ES-I3 (cell line): ENCODE data around the gene POLD3.
"Not testable (repeated sequence)": the region's sequence is repeated elsewhere in the genome, so short reads cannot be mapped to it uniquely, and the experiment has no call there.

Experiments used
- H3K36me3 ChIP-seq: 2 replicates; pipeline ENCODE4 v1.6.1; 2013; ENCODE audit warnings: mild to moderate bottlenecking, low read length, control low read depth, moderate library complexity; ENCODE audit not compliant: insufficient read depth
- H3K4me1 ChIP-seq: 2 replicates; pipeline ENCODE4 v1.6.1; 2013; ENCODE audit warnings: mild to moderate bottlenecking, control low read depth, low read length; ENCODE audit not compliant: insufficient read depth
- H3K9ac ChIP-seq: 2 replicates; pipeline ENCODE4 v1.6.1; 2013; ENCODE audit warnings: low read depth, mild to moderate bottlenecking, low read length, moderate library complexity
- H3K9me3 ChIP-seq: 2 replicates; pipeline ENCODE4 v1.6.1; 2013; ENCODE audit warnings: mild to moderate bottlenecking, low read length, moderate library complexity; ENCODE audit not compliant: control insufficient read depth, insufficient read depth

Gene POLD3

DNA sequence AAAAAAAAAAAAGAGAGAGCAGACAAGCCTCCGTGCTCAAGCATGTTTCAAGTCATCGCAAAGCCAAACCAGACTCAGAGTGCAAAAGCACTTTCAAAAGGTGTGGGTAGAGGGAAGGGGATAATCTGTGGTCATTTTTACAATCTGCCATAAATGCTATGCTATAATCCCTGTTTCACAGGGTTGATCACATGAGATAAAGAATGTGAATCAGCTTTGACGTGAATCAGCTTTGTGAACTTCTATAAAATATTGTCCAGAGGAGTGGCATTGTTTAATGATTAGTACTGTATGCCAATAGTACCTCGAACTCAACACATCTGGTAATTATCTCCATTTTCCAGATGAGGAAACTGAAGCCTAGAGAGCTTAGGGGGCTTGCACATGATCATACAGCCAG lies 20.0 kb upstream of the POLD3 start:
- no peaks in the 10 kb centered on the region for H3K36me3 ChIP-seq
- no peaks in the 10 kb centered on the region for H3K9me3 ChIP-seq
- H3K4me1 ChIP-seq, result no peaks in the 10 kb centered on the region
- no peak overlapping the region for H3K9ac ChIP-seq

DNA sequence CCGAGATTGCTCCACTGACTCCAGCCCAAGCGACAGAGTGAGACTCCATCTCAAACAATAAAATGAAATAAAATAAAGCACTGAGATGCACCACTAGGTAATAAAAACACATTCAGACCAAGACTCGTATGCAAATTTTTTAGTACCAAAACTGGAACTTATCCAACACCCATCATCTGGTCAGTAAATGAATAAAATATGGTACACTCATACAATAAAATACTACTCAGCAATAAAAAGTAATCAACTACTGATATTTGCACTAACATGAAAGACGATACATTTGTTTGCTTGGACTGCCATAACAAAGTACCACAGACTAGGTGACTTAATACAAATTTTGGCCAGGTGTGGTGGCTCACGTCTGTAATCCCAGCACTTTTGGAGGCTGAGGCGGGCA lies 17.8 kb upstream of the POLD3 start:
- Histone ChIP-seq H3K9me3 (no peaks in the 10 kb centered on the region), H3K9ac (no peak overlapping the region), H3K36me3 (no peaks in the 10 kb centered on the region), H3K4me1 (no peaks in the 10 kb centered on the region)

- Histone ChIP-seq H3K9ac (no peak overlapping the region), H3K4me1 (no peaks in the 10 kb centered on the region), H3K9me3 (no peaks in the 10 kb centered on the region), H3K36me3 (no peaks in the 10 kb centered on the region)
These were observed 16.4 kb upstream of the POLD3 start for GRCh38 chr11:74575999-74576398.

DNA sequence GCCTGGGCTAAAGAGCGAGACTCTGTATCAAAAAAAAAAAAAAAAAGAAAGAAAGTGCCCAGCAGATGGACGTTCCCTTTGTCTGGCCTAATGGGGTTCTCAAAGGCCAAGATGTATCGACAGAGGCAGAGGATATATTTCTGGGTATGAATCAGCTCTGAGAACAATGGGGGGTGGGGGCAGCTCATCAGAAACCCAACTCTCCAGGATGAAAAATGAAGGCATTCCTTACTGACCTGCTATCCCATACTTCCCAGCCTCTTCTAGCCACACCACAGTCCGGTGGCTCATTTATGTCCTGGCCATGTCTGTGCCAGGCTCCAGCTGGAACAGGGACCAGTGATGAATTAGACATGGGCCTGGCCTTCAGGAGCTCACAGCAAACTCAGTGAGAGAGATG lies 15.2 kb upstream of the POLD3 start:
- Histone ChIP-seq H3K36me3 (no peaks in the 10 kb centered on the region), H3K9ac (no peak overlapping the region), H3K4me1 (no peaks in the 10 kb centered on the region), H3K9me3 (no peaks in the 10 kb centered on the region)

DNA sequence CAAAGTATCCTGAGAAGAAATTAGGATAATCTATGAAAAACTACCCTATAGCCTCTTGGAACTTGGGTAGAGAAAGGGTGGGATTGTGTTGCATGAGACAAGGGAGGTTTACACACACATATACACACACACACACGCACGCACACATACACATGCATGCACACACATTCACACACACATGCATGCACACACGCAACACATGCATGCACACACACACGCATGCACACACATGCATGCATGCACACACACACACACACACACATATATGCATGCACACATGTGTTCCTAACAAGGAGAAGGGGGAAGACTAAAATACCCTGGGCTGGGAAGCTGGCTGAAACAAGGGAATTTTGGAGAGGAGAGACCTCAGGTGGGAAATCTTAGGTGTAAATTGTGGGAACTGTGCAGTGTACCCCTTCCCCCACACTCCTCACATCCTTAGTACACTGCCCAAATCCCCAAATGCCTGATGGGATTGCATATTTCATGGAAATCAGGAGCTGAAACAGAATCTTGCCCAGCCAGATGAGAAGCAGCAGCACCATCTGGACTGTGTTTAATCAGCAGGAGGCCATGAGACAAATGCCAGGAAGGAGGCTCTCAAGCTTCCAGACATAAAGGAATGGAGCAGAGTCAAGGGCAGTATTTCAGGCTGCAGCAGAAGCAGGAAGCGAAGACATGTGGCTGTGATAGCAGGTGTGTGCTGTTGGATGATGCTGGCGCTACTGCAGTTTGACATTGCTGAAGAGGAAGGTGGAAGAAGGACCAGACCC lies 14.6 kb upstream of the POLD3 start:
- H3K36me3 ChIP-seq, result no peaks in the 10 kb centered on the region
- H3K9me3 ChIP-seq, result no peaks in the 10 kb centered on the region
- H3K4me1 ChIP-seq, result no peaks in the 10 kb centered on the region
- no peak overlapping the region for H3K9ac ChIP-seq

DNA sequence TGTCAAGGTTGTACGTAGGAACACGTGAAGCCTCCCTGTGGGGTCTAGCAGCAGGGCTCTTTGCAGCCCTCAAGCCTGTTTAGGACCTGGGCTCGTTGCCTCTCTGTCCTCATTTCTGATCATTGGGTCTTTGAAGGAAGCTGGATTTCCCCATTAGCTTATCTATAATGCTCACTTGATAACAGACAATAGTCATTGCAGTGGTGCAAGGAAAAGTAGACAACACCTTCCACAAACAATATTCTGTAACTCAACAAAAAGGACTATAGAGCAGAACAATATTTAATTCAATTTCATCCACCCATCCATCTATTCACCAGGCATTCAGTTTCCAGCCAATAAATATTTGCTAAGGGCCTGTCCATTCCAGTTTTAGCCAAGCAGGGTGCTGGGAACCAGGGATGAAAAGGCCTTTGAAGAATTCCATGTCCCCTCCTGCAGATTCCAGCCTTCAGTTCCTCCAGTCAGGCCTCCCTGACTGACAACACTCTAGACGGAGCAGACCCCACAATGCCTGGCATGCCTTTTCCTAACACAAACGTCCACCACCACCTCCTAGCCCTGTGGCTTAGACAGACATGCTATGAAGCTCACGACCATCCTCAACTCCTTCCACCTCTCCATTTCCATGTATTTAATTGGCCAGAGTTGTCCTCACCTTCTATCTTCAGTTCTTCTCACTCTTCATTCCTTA lies 12.7 kb upstream of the POLD3 start:
- no peaks in the 10 kb centered on the region for H3K9me3 ChIP-seq
- H3K4me1 ChIP-seq, result no peaks in the 10 kb centered on the region
- no peak overlapping the region for H3K9ac ChIP-seq
- H3K36me3 ChIP-seq, result no peaks in the 10 kb centered on the region

GRCh38 chr11:74581954-74582547 lies 10.3 kb upstream of the POLD3 start:
- Histone ChIP-seq H3K4me1 (no peaks in the 10 kb centered on the region), H3K9me3 (no peaks in the 10 kb centered on the region), H3K9ac (no peak overlapping the region), H3K36me3 (no peaks in the 10 kb centered on the region)

DNA sequence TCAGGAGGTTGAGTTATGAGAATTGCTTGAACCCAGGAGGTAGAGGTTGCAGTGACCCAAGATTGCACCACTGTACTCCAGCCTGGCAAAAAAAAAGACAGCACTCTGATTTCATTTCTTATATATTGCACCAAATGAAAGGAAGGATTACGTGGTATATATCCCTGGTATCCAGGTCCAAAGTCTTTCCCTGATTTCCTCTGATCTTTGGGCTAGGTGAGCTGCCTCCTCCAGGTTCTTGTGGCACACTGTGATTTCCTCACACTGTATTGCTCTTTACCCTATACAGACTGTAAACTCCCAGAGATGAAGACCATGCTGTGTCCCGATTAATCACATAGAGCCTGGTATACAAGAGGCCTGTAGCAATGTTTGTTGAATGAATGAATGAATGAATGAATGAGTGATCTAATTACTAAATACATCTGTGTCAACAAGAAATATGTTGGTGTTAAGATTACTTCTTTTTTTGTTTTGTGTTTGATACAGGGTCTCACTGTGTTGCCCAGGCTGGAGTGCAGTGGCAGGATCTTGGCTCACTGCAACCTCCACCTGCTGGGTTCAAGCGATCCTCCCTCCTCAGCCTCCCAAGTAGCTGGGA lies 9.3 kb upstream of the POLD3 start:
- no peaks in the 10 kb centered on the region for H3K9me3 ChIP-seq

DNA sequence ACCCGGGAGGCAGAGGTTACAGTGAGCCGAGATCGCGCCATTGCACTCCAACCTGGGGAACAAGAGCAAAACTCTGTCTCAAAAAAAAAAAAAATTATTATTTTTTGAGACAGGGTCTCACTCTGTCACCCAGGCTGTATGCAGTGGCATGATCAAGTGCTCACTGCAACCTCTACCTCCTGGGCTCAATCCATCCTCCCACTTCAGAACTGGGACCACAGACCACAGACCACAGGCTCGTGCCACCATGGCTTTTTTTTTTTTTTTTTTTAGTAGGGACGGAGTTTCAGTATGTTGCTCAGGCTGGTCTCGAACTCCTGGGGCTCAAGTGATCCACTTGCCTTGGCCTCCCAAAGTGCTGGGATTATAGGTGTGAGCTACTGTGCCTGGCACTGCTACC lies 1.9 kb upstream of the POLD3 start:
- H3K4me1 ChIP-seq, H3K36me3 ChIP-seq, H3K9me3 ChIP-seq, H3K9ac ChIP-seq: not testable (repeated sequence)

More for the DNA sequence above, 9.3 kb upstream of the POLD3 start:
- no peaks in the 10 kb centered on the region for H3K36me3 ChIP-seq
- no peak overlapping the region for H3K9ac ChIP-seq
- no peaks in the 10 kb centered on the region for H3K4me1 ChIP-seq

DNA sequence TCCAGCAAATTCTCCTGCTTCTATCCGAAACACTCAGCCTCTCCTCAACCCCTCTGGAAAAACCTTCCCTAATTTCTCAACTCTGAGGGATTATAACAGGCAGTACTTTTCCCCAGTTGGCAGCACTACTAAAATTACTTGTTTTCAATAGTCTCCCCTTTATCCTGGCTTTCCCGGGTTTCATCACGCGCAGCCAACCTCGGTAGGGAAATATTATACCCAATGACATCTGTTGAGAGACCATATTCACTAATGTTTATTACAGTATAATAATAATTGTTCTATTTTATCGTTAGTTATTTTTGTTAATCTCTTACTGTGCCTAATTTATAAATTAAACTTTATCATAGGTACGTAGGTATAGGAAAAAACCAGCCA lies 330 bp upstream of the POLD3 start:
- Histone ChIP-seq H3K4me1 (no peaks in the 10 kb centered on the region), H3K9ac (peak overlapping the region; percentile 93; the same call in 1 of the 2 replicates), H3K9me3 (no peaks in the 10 kb centered on the region), H3K36me3 (no peaks in the 10 kb centered on the region)

DNA sequence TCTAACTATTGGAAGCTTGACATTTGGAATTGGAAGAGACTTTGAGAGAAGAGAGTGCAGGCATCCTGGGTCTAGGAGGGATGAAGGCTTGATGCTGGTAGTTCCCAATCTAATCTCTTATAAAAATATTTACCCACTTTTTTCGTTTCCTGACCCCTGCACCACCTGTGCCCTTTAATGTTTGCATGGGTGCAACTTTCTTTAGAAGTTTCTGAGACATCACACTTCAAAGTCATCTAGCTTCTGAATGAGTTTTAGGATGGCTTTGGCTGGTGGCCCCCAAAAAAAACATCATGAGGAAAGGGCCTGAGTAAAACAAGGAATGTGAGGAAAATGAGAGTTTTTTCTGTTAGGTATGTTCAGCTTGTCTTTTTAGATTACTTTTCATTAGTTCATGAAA lies 1.1 kb downstream of the POLD3 start:
- Histone ChIP-seq H3K36me3 (peaks cover 4% of the 10 kb centered on the region; the same call in 1 of the 2 replicates), H3K4me1 (no peaks in the 10 kb centered on the region), H3K9ac (peak overlapping the region; percentile 93), H3K9me3 (no peaks in the 10 kb centered on the region)

DNA sequence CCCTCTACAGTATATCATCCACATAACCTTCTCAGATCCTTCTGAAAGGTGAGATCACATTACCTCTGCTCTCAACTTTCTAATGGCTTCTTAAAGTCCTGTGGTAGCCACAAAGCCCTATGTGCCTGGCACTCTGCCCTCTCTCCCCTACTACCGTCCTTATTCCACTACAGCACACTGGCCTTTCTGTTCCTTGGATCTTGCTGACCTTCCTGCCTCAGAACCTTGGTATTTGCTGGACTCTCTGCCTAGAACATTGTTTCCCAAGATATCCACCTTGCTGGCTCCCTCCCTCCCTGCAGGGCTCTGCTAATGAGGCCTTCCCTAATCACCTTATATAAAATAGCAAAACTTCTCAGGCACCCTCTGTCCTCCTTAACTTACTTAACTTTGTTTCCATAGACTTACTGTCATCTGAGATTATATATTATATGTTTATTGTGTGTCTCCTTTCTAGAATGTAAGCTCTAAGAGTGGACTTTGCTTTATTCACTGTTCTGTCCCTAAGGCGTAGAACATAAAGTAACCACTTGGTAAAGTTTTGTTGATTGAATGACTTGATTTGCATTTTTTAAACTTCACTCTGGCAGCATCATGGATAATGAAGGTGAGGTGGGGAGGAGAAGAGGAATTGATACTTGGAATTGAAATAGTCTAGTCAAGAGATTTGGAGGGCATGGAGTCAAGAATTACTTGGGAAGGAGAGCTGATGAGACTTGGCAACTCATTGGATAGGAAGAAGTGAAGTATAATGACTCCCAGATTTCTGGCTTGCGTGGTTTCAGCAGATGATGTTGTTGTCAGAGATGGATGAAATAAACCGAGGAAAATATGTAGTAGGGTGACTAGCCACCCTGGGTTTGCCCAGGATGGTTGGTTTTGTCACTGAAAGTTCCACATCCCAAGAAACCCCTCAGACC lies 10.5 kb downstream of the POLD3 start:
- peaks cover 6% of the 10 kb centered on the region; the same call in 1 of the 2 replicates for H3K36me3 ChIP-seq
- no peaks in the 10 kb centered on the region for H3K9me3 ChIP-seq
- no peak overlapping the region for H3K9ac ChIP-seq
- no peaks in the 10 kb centered on the region for H3K4me1 ChIP-seq

DNA sequence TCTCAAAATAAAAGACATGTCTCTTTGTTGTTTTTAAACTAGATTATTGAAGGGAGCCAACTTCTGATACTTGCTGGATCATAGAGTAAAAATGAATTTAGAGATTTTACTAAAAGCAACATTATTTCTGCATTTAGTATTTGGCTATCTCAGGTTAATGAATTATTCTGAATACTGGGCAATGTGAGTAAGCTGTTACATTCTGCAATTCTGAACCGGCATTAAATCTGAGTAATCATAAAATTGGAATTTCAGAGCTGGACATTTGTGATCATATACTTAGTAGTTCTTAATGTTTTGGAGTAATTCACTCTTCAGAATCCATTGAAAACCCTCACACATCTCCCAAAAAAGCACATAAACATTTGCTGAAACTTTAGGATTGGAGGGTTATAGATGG lies 11.5 kb downstream of the POLD3 start:
- Histone ChIP-seq H3K4me1 (no peaks in the 10 kb centered on the region), H3K9ac (no peak overlapping the region), H3K9me3 (no peaks in the 10 kb centered on the region), H3K36me3 (no peaks in the 10 kb centered on the region)

DNA sequence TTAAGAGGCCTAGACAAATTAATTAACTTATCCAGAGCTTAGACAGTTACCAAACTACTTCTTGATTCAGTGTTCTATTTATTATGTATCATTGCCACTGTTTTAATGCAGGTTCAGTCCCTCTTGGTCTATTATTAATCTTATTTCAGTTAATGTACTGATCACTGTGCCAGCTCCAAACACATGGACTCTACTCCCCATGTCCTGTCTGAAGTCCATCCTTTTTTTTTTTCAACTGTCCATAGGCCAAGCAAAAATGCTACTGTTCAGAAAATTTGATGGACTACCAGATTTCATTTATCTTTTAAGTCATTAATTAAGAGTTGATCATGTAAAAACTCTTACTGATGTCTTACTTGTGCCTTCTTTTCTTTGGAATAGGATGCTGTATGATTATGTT lies 11.9 kb downstream of the POLD3 start:
- no peaks in the 10 kb centered on the region for H3K9me3 ChIP-seq
- no peak overlapping the region for H3K9ac ChIP-seq
- H3K4me1 ChIP-seq, result no peaks in the 10 kb centered on the region
- no peaks in the 10 kb centered on the region for H3K36me3 ChIP-seq
